Vagina (tissue), 2 donors: ENCODE data around the gene GPC5. TPM values are rescaled to one million over a fixed set of nuclear protein-coding genes. Genes with fewer than 3 reads are reported as not detected.

Experiments used
- DNase-seq, 2 donors: peaks; one replicate each; pipeline ENCODE4 v3.0.0-alpha.2; 2017; ENCODE audit errors: extremely low spot score in 2 of 2
- H3K27ac ChIP-seq: fragments of 200-600 bp; sonication (generic); one replicate; pipeline ENCODE4 v1.5.1; 2019
- H3K27me3 ChIP-seq: fragments of 200-600 bp; sonication (generic); one replicate; pipeline ENCODE4 v1.5.1; 2019
- H3K36me3 ChIP-seq, 2 donors: fragments of 200-600 bp; sonication (generic); one replicate each; pipeline ENCODE4 v1.5.1; 2017 to 2019
- H3K4me1 ChIP-seq: fragments of 200-600 bp; sonication (generic); one replicate; pipeline ENCODE4 v1.5.1; 2019
- H3K4me3 ChIP-seq, 2 donors: fragments of 200-600 bp; sonication (generic); 1 replicate in 1 of 2; 2 replicates in 1 of 2; pipeline ENCODE4 v1.5.1; 2016 to 2019
- H3K9me3 ChIP-seq: fragments of 200-600 bp; sonication (generic); one replicate; pipeline ENCODE4 v1.5.1; 2019
- CTCF ChIP-seq, 3 experiments: fragments of 450-650 bp in 2 of 3; fragments of 200-600 bp in 1 of 3; sonication (generic) in 1 of 3; IDR thresholded peaks; one replicate each; pipeline ENCODE4 v1.5.1; 2017 to 2019; ENCODE audit warnings: antibody characterized with exemption in 3 of 3, mild to moderate bottlenecking in 2 of 3, moderate library complexity in 2 of 3
- POLR2A ChIP-seq, 2 donors: fragments of 450-650 bp; IDR thresholded peaks; one replicate each; pipeline ENCODE4 v1.6.1; 2017; ENCODE audit warnings: antibody characterized with exemption in 2 of 2, mild to moderate bottlenecking in 2 of 2, moderate library complexity in 2 of 2
- POLR2AphosphoS5 ChIP-seq, 2 donors: sonication (generic); formaldehyde crosslinking; IDR thresholded peaks; one replicate each; pipeline ENCODE4 v1.9.0; 2017; ENCODE audit warnings: antibody characterized with exemption in 2 of 2, mild to moderate bottlenecking in 2 of 2, low read depth in 1 of 2; ENCODE audit not compliant: insufficient read depth in 1 of 2
- intact Hi-C: fragments of 100-400 bp; cut with DNase I; formaldehyde crosslinking; loops from one replicate; pipeline ENCODE4 v1.15.1; 2023
- total RNA-seq: library from RNA; depleted of rRNA; stranded (reverse); fragments of >200 nt; gene quantifications from one replicate; pipeline ENCODE4 v1.2.3, GENCODE V29; 2016

GPC5 gene
- total RNA-seq, 1 donor from 2014 or later: 1.7 TPM

- Histone ChIP-seq H3K4me1 (no peaks in the 10 kb centered on the region), H3K4me3 (no peak overlapping the region), H3K9me3 (no peaks in the 10 kb centered on the region), H3K36me3 (no peaks in the 10 kb centered on the region), H3K27me3 (no peaks in the 10 kb centered on the region), H3K27ac (no peak overlapping the region)
- DNase-seq: no peak
- no peak for TF ChIP-seq POLR2A (IDR thresholded peaks at IDR 0.05)
- intact Hi-C loops: no loop called here
Observed at GRCh38 chr13:92251671-92252210, 853.3 kb downstream of the GPC5 start.

GRCh38 chr13:92255526-92255925, 857.1 kb downstream of the GPC5 start:
- Histone ChIP-seq H3K4me1 (no peaks in the 10 kb centered on the region), H3K36me3 (no peaks in the 10 kb centered on the region), H3K27ac (no peak overlapping the region), H3K27me3 (no peaks in the 10 kb centered on the region), H3K9me3 (no peaks in the 10 kb centered on the region), H3K4me3 (no peak overlapping the region)
- no peak for DNase-seq
- TF ChIP-seq POLR2AphosphoS5 (IDR thresholded peaks at IDR 0.05; ENCODE audit: insufficient read depth in 1 of 2, low read depth in 1 of 2) (no peak), POLR2A (IDR thresholded peaks at IDR 0.05) (no peak), CTCF (IDR thresholded peaks at IDR 0.05) (no peak)
- intact Hi-C loops: no loop called here

- H3K4me1 ChIP-seq: no peaks in the 10 kb centered on the region
- no peak overlapping the region for H3K27ac ChIP-seq
- intact Hi-C loops: no loop called here
- TF ChIP-seq CTCF (IDR thresholded peaks at IDR 0.05) (no peak), POLR2A (IDR thresholded peaks at IDR 0.05) (no peak), POLR2AphosphoS5 (IDR thresholded peaks at IDR 0.05; ENCODE audit: insufficient read depth in 1 of 2, low read depth in 1 of 2) (no peak)
- H3K36me3 ChIP-seq: no peaks in the 10 kb centered on the region
- H3K9me3 ChIP-seq: no peaks in the 10 kb centered on the region
- no peak for DNase-seq
- no peak overlapping the region for H3K4me3 ChIP-seq
- H3K27me3 ChIP-seq: no peaks in the 10 kb centered on the region
Observed at GRCh38 chr13:92256211-92256610, 857.8 kb downstream of the GPC5 start.

GRCh38 chr13:92259046-92259445, 860.6 kb downstream of the GPC5 start:
- Histone ChIP-seq H3K27ac (no peak overlapping the region), H3K4me1 (no peaks in the 10 kb centered on the region), H3K9me3 (no peaks in the 10 kb centered on the region), H3K4me3 (no peak overlapping the region), H3K36me3 (no peaks in the 10 kb centered on the region), H3K27me3 (no peaks in the 10 kb centered on the region)
- TF ChIP-seq POLR2A (IDR thresholded peaks at IDR 0.05) (no peak), POLR2AphosphoS5 (IDR thresholded peaks at IDR 0.05; ENCODE audit: insufficient read depth in 1 of 2, low read depth in 1 of 2) (no peak), CTCF (IDR thresholded peaks at IDR 0.05) (no peak)
- DNase-seq: no peak
- intact Hi-C loops: no loop called here

GRCh38 chr13:92259523-92259922, 861.1 kb downstream of the GPC5 start:
- intact Hi-C loops: no loop called here
- Histone ChIP-seq H3K4me1 (no peaks in the 10 kb centered on the region), H3K4me3 (no peak overlapping the region), H3K36me3 (no peaks in the 10 kb centered on the region), H3K9me3 (no peaks in the 10 kb centered on the region), H3K27ac (no peak overlapping the region), H3K27me3 (no peaks in the 10 kb centered on the region)
- no peak for TF ChIP-seq POLR2A (IDR thresholded peaks at IDR 0.05)
- TF ChIP-seq CTCF (IDR thresholded peaks at IDR 0.05): no peak
- TF ChIP-seq POLR2AphosphoS5 (IDR thresholded peaks at IDR 0.05; ENCODE audit: insufficient read depth in 1 of 2, low read depth in 1 of 2): no peak
- no peak for DNase-seq
